ENCODE data around the gene LGI4. TPM values are rescaled to one million over a fixed set of nuclear protein-coding genes. Genes with fewer than 3 reads are reported as not detected.
"Not testable (repeated sequence)": the region's sequence is repeated elsewhere in the genome, so short reads cannot be mapped to it uniquely, and the experiment has no call there.

The LGI4 gene
- total RNA-seq, 1 donor from 2014 or later: 59.3 TPM

DNA sequence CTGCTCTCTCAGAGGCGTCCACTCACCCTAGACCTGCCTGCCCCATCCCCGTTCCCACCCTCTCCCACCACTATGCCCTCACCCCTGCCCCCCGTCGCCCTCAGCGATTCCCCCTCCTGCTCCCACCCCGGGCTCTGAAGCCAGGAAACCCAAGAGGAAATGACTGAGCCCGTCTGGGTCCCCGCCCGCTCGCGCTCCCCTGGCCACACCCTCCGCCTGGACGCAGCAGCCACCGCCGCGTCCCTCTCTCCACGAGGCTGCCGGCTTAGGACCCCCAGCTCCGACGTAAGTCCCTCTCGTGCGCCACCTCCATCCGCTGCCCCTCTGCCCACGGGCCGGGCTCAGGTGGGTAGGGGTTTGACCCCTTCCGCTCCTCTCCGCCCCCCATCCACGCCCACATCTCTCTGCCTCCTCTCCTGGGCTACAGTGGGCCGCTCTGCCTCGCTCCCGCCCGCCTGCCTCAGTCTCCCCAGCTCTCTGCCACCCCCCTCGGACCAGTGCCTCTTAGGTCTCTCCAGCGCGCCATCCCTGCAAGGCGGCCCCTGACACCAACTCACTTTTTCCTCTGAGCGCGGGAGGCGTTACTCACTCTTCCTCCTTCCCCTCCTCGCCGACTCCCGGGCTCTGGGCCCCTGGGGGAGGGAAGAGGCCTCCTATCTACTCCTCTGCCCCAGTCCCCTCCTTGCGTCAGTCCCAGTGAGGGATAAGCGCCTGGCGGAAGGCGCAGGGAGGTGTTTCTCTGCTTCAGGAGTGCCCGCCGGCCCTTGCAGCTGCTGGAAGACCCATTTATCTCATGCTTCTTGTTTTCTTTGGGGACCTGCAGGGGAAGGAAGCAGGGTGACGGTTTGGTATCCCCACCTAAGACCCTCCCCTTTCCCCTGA, 19.9 kb upstream of the LGI4 start, which contains the start of gene FXYD5:
Gene FXYD5, plus strand, starts transcription at position 211 of the 882 bp plus-strand sequence. CDS start 816 bp downstream, outside the sequence.
- Histone ChIP-seq H3K9me3 (no peaks in the 10 kb centered on the region), H3K36me3 (peaks cover 10 to 20% of the 10 kb centered on the region in 2 donors), H3K4me3 (peak within 1 kb of the TSS; percentile 52 to 88), H3K4me1 (peaks cover 11 to 15% of the 10 kb centered on the region in 2 donors), H3K27me3 (no peaks in the 10 kb centered on the region), H3K27ac (peak within 1 kb of the TSS; percentile 62 to 69)
- intact Hi-C loops (cut with DNase I): loop anchor here (1.0 to 5.0 kb wide), 2 partner anchors 13 to 113 kb away; partner anchors contain the start of gene USF2
- TF ChIP-seq, protein P1, sequence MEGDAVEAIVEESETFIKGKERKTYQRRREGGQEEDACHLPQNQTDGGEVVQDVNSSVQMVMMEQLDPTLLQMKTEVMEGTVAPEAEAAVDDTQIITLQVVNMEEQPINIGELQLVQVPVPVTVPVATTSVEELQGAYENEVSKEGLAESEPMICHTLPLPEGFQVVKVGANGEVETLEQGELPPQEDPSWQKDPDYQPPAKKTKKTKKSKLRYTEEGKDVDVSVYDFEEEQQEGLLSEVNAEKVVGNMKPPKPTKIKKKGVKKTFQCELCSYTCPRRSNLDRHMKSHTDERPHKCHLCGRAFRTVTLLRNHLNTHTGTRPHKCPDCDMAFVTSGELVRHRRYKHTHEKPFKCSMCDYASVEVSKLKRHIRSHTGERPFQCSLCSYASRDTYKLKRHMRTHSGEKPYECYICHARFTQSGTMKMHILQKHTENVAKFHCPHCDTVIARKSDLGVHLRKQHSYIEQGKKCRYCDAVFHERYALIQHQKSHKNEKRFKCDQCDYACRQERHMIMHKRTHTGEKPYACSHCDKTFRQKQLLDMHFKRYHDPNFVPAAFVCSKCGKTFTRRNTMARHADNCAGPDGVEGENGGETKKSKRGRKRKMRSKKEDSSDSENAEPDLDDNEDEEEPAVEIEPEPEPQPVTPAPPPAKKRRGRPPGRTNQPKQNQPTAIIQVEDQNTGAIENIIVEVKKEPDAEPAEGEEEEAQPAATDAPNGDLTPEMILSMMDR (IDR thresholded peaks at IDR 0.05): no peak
- DNase-seq (ENCODE audit: low spot score in 2 of 2): peak; percentile 48 to 85

DNA sequence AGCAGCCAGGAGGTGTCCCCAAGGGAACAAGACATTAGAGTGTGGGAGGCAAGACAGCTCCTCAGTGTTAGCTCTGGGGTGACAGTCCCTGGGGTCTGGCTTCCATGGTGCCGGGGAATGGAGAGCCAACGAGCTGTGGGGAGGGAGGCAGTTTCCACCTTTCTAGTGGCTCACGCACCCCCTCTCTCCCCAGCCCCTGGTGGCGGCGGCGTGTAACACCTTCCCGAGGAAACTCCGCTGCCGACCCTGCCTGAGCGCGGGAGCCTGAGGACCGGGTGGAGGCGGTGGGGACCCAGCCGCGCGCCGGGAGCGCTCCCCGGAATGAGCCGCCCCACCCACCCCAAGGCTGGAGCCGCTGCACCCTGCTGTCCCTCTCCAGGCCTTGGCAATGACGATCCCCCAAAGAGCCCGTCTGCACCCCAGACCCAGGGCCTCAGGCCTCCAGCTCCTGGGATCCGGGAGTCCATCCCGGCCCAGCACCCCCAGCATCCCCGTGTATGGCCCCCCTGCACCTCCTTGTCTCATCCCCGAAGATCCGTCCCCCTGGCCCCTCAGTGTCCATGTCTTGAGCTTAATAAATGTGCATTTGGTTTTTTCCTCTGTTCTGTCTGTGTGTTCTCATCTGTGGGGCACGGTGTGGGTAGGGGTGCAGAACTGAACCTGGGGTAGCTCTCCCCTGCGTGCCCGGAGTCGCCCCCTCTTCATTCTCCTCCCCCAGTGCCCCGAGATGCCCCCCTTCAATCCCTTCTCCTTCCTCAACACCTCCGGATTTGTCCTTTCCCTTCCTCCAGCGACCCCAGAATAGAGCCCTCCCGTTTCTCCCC, 19.1 kb upstream of the LGI4 start:
- no peak for DNase-seq (ENCODE audit: low spot score in 2 of 2)
- Histone ChIP-seq H3K4me1 (peaks cover 11 to 15% of the 10 kb centered on the region in 2 donors), H3K27me3 (no peaks in the 10 kb centered on the region), H3K4me3 (peak overlapping the region; percentile 52 to 88), H3K36me3 (peaks cover 9 to 11% of the 10 kb centered on the region in 2 donors), H3K27ac (peak overlapping the region; percentile 62 to 69), H3K9me3 (no peaks in the 10 kb centered on the region)
- TF ChIP-seq, protein P1 (IDR thresholded peaks at IDR 0.05): peak; percentile 45 to 59 (median 59)
- intact Hi-C loops (cut with DNase I): loop anchor here (1.0 kb wide), 1 partner anchor 13 kb away; no protein-coding TSS in a partner anchor

DNA sequence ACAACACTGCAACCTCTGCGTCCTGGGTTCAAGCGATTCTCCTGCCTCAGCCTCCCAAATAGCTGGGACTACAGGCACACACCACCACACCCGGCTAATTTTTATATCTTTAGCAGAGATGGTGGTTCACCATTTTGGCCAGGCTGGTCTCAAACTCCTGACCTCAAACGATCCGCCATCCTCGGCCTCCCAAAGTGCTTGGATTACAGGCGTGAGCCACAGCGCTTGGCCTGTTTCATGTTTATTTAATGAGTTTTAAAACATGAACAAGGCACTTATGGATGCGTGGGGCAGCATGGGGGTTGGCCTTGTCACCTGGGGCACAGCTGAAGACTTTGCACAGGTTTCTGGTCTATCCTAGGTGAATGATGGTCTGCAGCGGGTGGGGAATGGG, 18.3 kb upstream of the LGI4 start:
- H3K27me3 ChIP-seq; H3K9me3 ChIP-seq; DNase-seq (ENCODE audit: low spot score in 2 of 2); H3K27ac ChIP-seq; intact Hi-C loops (cut with DNase I); H3K36me3 ChIP-seq: not testable (repeated sequence)
- Histone ChIP-seq H3K4me3 (peak overlapping the region in 1 of 2 donors; percentile 88), H3K4me1 (peaks cover 11 to 15% of the 10 kb centered on the region in 2 donors)

DNA sequence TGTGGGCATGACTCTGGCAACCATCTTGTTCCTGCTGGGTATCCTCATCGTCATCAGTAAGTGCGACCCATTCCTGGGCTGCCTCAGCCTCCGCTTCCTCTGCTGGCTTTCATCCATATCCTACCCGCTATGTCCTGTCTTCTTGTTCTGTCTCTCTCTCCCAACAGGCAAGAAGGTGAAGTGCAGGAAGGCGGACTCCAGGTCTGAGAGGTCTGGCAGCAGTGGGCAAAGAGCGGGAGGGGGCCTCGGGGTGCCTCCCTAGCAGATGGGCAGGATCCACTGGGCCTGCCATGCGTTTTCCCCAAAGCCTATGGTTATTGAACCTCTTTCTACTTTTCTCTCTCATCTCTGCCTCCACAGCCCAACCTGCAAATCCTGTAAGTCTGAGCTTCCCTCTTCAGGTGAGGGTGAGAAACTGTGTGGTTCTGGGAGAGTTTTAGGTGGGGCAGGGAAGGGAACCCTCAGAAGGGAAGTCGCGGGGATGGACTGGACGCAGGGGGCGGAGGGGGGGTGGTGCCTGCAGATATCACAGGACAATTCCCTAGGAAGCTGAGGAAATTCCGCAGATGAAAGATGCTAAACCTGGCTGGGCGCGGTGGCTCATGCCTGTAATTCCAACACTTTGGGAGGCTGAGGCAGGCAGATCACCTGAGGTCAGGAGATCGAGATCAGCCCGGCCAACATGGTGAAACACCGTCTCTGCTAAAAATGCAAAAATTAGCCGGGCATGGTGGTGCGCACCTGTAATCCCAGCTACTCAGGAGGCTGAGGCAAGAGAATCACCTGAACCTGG, 16.6 kb upstream of the LGI4 start:
- Histone ChIP-seq H3K4me1 (peaks cover 11 to 15% of the 10 kb centered on the region in 2 donors), H3K27ac (no peak overlapping the region), H3K4me3 (no peak overlapping the region), H3K9me3 (no peaks in the 10 kb centered on the region), H3K36me3 (no peaks in the 10 kb centered on the region), H3K27me3 (no peaks in the 10 kb centered on the region)
- intact Hi-C loops (cut with DNase I): no loop called here
- TF ChIP-seq, protein P1 (IDR thresholded peaks at IDR 0.05): no peak
- DNase-seq (ENCODE audit: low spot score in 2 of 2): no peak

DNA sequence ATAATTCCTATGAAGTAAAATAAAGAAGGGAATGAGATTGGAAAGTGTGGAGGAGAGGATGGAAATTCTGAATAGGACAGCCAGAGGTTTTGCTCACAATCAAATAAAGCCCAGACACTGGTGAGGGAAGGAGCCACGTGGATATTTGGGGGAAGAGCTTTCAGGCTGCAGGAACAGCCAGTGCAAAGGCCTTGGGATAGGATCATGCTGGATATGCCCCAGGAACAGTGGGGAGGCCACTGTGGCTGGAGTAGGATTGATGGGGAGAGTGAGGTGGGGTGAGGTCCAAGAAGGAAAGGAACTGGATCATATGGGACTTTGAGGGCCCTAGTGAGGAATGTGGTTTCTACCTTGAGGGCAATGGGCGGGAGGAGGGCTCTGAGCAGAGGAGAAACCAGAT, 15.6 kb upstream of the LGI4 start:
- H3K27me3 ChIP-seq: no peaks in the 10 kb centered on the region

More for the DNA sequence above, 15.6 kb upstream of the LGI4 start:
- Histone ChIP-seq H3K9me3 (no peaks in the 10 kb centered on the region), H3K36me3 (no peaks in the 10 kb centered on the region), H3K27ac (no peak overlapping the region), H3K4me1 (peaks cover 9 to 11% of the 10 kb centered on the region in 2 donors), H3K4me3 (no peak overlapping the region)
- TF ChIP-seq, protein P1 (IDR thresholded peaks at IDR 0.05): no peak
- no peak for DNase-seq (ENCODE audit: low spot score in 2 of 2)
- intact Hi-C loops (cut with DNase I): no loop called here

Data from ascending aorta (tissue), 2 donors.